NCI-H345 treated with DMSO at 0.1 percent for 48 hours (cell line): ENCODE results near the gene LIX1L.
A peak's percentile ranks its signal among the peaks of the same experiment; 100 is the strongest.

Experiments
- DNase-seq: peaks from one replicate; lab custom pipeline; 2025; ENCODE audit not compliant: unreplicated experiment; lab: John Stamatoyannopoulos, UW

LIX1L gene

GRCh38 chr1:145963265-145964019, 5.6 kb upstream of the LIX1L start:
- DNase-seq: peak; percentile 63

GRCh38 chr1:145962157-145963102, 4.6 kb upstream of the LIX1L start:
- peak; percentile 52 for DNase-seq

- no peak for DNase-seq
These were observed 3.8 kb upstream of the LIX1L start for GRCh38 chr1:145961425-145962156.

- no peak for DNase-seq
These were observed 3.2 kb upstream of the LIX1L start for GRCh38 chr1:145961109-145961424.

- peak; percentile 88 for DNase-seq
These were observed 2.8 kb upstream of the LIX1L start for GRCh38 chr1:145960468-145961108.

- no peak for DNase-seq
These were observed 2.2 kb upstream of the LIX1L start for GRCh38 chr1:145959957-145960467.

GRCh38 chr1:145959333-145959732, 1.5 kb upstream of the LIX1L start:
- DNase-seq: no peak

GRCh38 chr1:145958734-145959133, 917 bp upstream of the LIX1L start:
- DNase-seq: no peak

- no peak for DNase-seq
These were observed 905 bp downstream of the LIX1L start for GRCh38 chr1:145956781-145957442.

GRCh38 chr1:145956361-145956760, 1.5 kb downstream of the LIX1L start:
- DNase-seq: no peak

GRCh38 chr1:145955436-145955835, 2.4 kb downstream of the LIX1L start:
- DNase-seq: no peak

- DNase-seq: no peak
These were observed 4.0 kb downstream of the LIX1L start for GRCh38 chr1:145953861-145954260.

GRCh38 chr1:145952903-145953302, 4.9 kb downstream of the LIX1L start:
- DNase-seq: no peak

GRCh38 chr1:145951526-145951925, 6.3 kb downstream of the LIX1L start:
- DNase-seq: no peak

- DNase-seq: no peak
These were observed 8.6 kb downstream of the LIX1L start for GRCh38 chr1:145949219-145949618.

- no peak for DNase-seq
These were observed 10.3 kb downstream of the LIX1L start for GRCh38 chr1:145947551-145947950.

GRCh38 chr1:145946477-145946986, 11.3 kb downstream of the LIX1L start:
- no peak for DNase-seq

- DNase-seq: no peak
These were observed 13.3 kb downstream of the LIX1L start for GRCh38 chr1:145944532-145944931.

- DNase-seq: no peak
These were observed 14.9 kb downstream of the LIX1L start for GRCh38 chr1:145942871-145943270.

GRCh38 chr1:145942405-145942804, 15.4 kb downstream of the LIX1L start:
- DNase-seq: no peak
